Stimulated activated naive B cell treated with anti-CD40 and anti-IgM and Interleukin-4, amounts not matched to agents 10 μg/mL and 1 μg/mL and 100 μg/mL, for 72 hours (primary cell): ENCODE results near the gene USPL1.
A peak's percentile ranks its signal among the peaks of the same experiment; 100 is the strongest.
"Not testable (repeated sequence)": the region's sequence is repeated elsewhere in the genome, so short reads cannot be mapped to it uniquely, and the experiment has no call there.

ENCODE experiments used
- ATAC-seq, 2 donors: fragments of 150-1000 bp; cut with Tn5 transposase; replicated peaks; 2 replicates each; pipeline ENCODE4 v1.10.0; 2021; ENCODE audit warnings: moderate library complexity in 1 of 2
- DNase-seq: peaks from one replicate; pipeline ENCODE4 v3.0.0; 2021
- H3K27ac Mint-ChIP-seq: one replicate; pipeline ENCODE4 v1.8.0; 2022; ENCODE audit warnings: mild to moderate bottlenecking, mixed read lengths
- H3K27me3 Mint-ChIP-seq, 2 donors: one replicate each; pipeline ENCODE4 v1.8.0; 2022; ENCODE audit warnings: mixed read lengths in 2 of 2
- H3K36me3 Mint-ChIP-seq, 2 donors: one replicate each; pipeline ENCODE4 v1.8.0; 2022; ENCODE audit warnings: mixed read lengths in 2 of 2, mild to moderate bottlenecking in 1 of 2
- H3K4me1 Mint-ChIP-seq, 2 donors: one replicate each; pipeline ENCODE4 v1.8.0; 2022; ENCODE audit warnings: mixed read lengths in 2 of 2, mild to moderate bottlenecking in 1 of 2
- H3K4me3 Mint-ChIP-seq, 2 donors: one replicate each; pipeline ENCODE4 v1.8.0; 2022; ENCODE audit warnings: mild to moderate bottlenecking in 2 of 2, mixed read lengths in 2 of 2, moderate library complexity in 1 of 2
- H3K9me3 Mint-ChIP-seq, 2 donors: one replicate each; pipeline ENCODE4 v1.8.0; 2022; ENCODE audit warnings: mixed read lengths in 2 of 2, mild to moderate bottlenecking in 1 of 2

The USPL1 gene

DNA sequence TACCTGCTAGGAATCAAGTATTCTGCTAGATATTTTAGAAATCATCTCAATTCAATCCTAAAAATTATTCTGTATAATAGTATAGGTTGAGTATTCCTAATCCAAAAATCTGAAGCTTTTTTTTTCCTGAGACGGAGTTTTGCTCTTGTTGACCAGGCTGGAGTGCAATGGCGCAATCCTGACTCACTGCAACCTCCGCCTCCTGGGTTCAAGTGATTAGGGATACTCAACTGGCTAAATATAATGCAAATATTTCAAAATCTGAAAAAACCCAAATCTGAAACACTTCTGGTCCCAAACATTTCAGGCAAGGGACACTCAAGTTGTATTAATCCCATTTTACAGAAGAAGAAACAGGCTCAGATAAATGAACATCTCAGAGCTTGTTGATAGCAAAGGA, 17.2 kb upstream of the USPL1 start:
- peaks cover 14 to 26% of the 10 kb centered on the region in 2 donors for H3K4me1 Mint-ChIP-seq
- no peaks in the 10 kb centered on the region for H3K9me3 Mint-ChIP-seq
- H3K4me3 Mint-ChIP-seq: no peak overlapping the region
- ATAC-seq: no peak
- no peaks in the 10 kb centered on the region for H3K27me3 Mint-ChIP-seq
- no peak overlapping the region for H3K27ac Mint-ChIP-seq
- no peak for DNase-seq
- no peaks in the 10 kb centered on the region for H3K36me3 Mint-ChIP-seq

DNA sequence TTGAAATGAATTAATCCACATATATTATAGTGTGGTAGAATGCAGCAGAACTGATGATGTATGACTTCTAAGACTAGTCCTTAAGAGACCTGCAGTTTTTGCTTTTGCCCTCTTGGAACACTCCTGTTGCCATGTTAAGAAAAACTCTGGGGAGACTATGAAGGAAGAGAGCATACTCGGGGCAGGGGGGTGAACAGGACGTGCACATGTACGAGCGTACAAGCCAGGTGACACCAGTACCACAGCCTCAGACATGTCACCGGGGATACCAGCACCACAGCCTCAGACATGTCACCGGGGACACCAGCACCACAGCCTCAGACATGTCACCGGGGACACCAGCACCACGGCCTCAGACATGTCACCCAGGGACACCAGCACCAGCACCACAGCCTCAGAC, 15.9 kb upstream of the USPL1 start:
- ATAC-seq (peak; percentile 38 to 66), DNase-seq (no peak)
- Mint-ChIP-seq H3K27ac (peak overlapping the region; percentile 75), H3K36me3 (no peaks in the 10 kb centered on the region), H3K9me3 (no peaks in the 10 kb centered on the region), H3K4me1 (peaks cover 12 to 26% of the 10 kb centered on the region in 2 donors), H3K4me3 (no peak overlapping the region), H3K27me3 (no peaks in the 10 kb centered on the region)

DNA sequence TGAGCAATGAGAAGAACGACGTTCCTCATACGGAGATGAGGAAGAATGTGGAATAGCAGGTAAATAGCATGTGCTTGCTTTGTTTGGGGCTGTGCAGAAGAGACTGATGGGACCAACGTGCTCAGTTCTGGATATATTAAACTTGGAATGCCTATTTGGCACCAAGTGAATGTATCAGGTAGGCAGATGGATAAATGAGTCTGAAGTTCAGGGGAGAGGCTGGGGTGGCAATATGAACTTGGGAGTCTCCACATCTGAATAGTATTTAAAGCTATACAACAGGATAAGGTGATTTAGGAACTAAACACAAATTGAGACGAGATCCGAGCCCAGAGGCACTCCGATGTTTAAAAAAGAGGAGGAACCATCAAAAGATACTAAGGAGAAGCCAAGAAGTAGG, 12.7 kb upstream of the USPL1 start:
- ATAC-seq (no peak), DNase-seq (no peak)
- peaks cover 0 to 4% of the 10 kb centered on the region in 2 donors for H3K9me3 Mint-ChIP-seq
- H3K4me1 Mint-ChIP-seq: peaks cover 19 to 50% of the 10 kb centered on the region in 2 donors
- no peak overlapping the region for H3K27ac Mint-ChIP-seq
- peaks cover 4 to 8% of the 10 kb centered on the region in 2 donors for H3K36me3 Mint-ChIP-seq
- H3K4me3 Mint-ChIP-seq: no peak overlapping the region
- no peaks in the 10 kb centered on the region for H3K27me3 Mint-ChIP-seq

DNA sequence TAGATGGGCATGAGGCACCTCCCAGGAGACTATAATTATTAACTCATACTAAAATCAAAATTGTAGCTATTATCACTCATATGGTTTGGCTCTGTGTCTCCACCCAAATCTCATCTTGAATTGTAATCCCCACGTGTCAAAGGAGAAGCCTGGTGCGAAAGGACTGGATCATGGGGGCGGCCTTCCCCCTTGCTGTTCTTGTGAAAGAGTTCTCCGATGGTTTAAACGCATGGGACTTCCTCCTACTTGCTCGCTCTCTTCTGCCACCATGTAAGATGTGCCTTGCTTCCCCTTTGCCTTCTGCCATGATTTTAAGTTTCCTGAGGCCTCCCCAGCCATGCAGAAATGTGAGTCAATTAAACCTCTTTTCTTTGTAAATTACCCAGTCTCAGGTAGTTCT, 10.5 kb upstream of the USPL1 start:
- not testable (repeated sequence) for ATAC-seq, H3K27ac Mint-ChIP-seq, H3K4me3 Mint-ChIP-seq, DNase-seq, H3K27me3 Mint-ChIP-seq, H3K36me3 Mint-ChIP-seq, H3K9me3 Mint-ChIP-seq
- peaks cover 20 to 56% of the 10 kb centered on the region in 2 donors for H3K4me1 Mint-ChIP-seq

DNA sequence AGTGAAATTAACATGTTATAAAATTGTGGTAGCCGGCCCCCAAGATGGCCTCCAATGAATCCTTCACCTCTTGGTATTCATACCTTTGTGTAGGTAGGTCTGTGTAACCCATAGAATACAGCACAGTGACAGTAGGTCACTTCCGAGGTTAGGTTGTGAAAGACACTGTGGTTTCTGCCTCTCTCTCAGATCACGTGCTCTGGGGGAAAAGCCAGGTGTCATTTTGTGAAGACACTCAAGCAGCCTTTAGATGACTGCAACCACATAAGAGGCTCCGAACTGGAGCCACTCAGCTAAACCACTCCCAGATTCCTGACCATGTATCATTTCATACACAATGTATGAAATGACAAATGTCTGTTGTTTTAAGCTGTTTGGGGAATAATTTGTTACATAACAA, 9.8 kb upstream of the USPL1 start:
- Mint-ChIP-seq H3K9me3 (peaks cover 0 to 4% of the 10 kb centered on the region in 2 donors), H3K36me3 (peaks cover 4 to 8% of the 10 kb centered on the region in 2 donors), H3K27me3 (no peaks in the 10 kb centered on the region), H3K27ac (no peak overlapping the region), H3K4me1 (peaks cover 24 to 58% of the 10 kb centered on the region in 2 donors), H3K4me3 (no peak overlapping the region)
- DNase-seq (peak; percentile 41), ATAC-seq (peak; percentile 98 to 99)

DNA sequence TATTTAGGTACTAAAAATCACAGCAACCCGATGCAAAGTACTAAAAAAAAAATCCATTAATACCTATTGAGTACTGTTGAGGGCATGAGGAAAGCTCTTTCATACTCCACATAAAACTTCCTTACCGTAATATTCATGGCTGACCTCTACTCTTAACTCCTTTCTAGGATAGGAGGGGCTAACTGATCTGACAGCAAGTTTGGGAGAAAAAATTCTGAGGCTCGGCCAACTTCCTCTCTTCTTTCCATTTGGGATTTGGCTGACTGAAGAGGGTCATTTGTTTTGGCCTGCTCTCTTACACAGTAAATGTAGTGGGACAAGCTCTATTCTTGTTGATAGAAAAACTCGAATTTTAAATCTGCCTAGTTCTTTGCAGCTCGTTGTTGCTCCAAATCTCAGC, 9.4 kb upstream of the USPL1 start:
- peaks cover 4 to 8% of the 10 kb centered on the region in 2 donors for H3K36me3 Mint-ChIP-seq
- peaks cover 0 to 4% of the 10 kb centered on the region in 2 donors for H3K9me3 Mint-ChIP-seq
- DNase-seq: no peak
- no peak overlapping the region for H3K4me3 Mint-ChIP-seq
- no peaks in the 10 kb centered on the region for H3K27me3 Mint-ChIP-seq
- ATAC-seq: no peak
- no peak overlapping the region for H3K27ac Mint-ChIP-seq
- peaks cover 26 to 56% of the 10 kb centered on the region in 2 donors for H3K4me1 Mint-ChIP-seq

DNA sequence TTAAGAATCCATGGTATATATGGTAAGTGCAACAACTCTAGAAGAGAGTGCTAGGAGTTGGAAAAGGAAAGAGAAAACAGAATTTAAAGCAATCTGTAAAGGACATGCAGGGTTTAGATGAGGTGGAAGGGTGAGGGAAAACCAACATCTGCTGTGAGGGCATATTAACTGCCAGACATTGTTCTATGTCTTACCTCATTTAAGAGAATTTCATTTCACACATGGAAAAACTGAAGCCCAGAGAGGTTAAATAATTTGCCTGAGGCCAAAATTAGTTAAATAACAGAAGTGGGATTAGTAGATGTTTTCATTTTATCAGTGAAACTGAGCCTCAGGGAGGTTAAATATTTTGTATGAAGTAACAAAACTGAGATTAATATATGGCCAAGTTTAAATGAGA, 7.4 kb upstream of the USPL1 start:
- H3K36me3 Mint-ChIP-seq: peaks cover 6 to 12% of the 10 kb centered on the region in 2 donors
- no peak for DNase-seq
- H3K9me3 Mint-ChIP-seq: peaks cover 0 to 4% of the 10 kb centered on the region in 2 donors
- H3K27me3 Mint-ChIP-seq: no peaks in the 10 kb centered on the region
- ATAC-seq: no peak
- H3K4me3 Mint-ChIP-seq: no peak overlapping the region
- peaks cover 29 to 50% of the 10 kb centered on the region in 2 donors for H3K4me1 Mint-ChIP-seq
- H3K27ac Mint-ChIP-seq: peak overlapping the region; percentile 43

DNA sequence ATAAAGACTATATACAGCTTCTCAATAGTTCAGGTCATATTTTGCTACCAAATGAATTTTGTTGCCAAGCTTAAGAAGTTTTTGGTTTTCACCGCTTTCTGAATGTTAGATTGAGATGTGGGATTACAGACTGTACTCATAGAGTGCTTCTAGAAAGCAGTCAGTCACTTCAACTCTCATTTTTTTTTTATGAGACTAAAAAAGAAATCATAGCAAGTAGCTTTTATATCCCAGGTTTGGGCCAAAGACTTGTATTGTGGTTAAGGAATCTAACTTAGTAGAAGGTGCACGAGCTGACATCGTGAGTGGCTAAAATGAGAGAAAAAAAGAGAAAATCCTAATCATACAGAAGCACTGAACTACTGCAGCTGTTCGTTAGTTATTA, 2.2 kb upstream of the USPL1 start:
- Mint-ChIP-seq H3K27me3 (no peaks in the 10 kb centered on the region), H3K27ac (no peak overlapping the region), H3K4me1 (peaks cover 18 to 21% of the 10 kb centered on the region in 2 donors), H3K9me3 (no peaks in the 10 kb centered on the region), H3K36me3 (peaks cover 3 to 4% of the 10 kb centered on the region in 2 donors), H3K4me3 (no peak overlapping the region)
- DNase-seq (no peak), ATAC-seq (no peak)

DNA sequence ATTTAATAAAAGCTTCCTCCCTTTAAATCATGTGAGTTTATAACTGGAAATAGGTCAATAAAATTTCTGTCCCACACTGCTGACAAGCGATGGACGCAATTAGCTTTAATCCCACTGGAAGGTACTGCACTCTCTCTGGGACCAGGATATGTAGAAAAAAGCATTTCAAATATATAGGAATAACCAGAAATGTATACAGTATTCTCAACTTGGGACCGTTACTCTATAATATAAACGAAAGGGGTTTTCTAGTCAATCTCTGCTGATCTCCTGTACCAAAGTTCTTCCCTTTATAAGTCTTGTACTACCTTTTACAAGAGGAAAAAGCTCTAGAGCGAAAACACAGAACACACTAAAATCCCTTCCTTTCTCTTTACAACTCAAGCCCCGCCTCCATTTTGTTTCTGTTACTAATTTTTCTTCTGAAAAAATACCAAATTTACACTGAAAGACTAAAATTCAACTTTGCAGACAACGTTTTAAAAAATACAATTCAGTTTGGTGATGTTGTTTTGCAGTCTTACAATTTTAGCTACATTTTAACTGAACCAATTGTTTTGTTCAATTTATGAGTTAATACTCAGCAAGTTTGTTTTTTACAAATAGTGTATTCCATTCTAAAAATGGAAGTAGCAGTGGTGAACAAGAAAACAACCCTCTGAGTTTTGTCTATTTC, 1.7 kb upstream of the USPL1 start:
- H3K4me3 Mint-ChIP-seq: no peak overlapping the region
- peaks cover 18% of the 10 kb centered on the region in 2 donors for H3K4me1 Mint-ChIP-seq
- no peak for DNase-seq
- H3K27ac Mint-ChIP-seq: no peak overlapping the region
- H3K9me3 Mint-ChIP-seq: no peaks in the 10 kb centered on the region
- no peak for ATAC-seq
- peaks cover 3 to 4% of the 10 kb centered on the region in 2 donors for H3K36me3 Mint-ChIP-seq
- no peaks in the 10 kb centered on the region for H3K27me3 Mint-ChIP-seq

DNA sequence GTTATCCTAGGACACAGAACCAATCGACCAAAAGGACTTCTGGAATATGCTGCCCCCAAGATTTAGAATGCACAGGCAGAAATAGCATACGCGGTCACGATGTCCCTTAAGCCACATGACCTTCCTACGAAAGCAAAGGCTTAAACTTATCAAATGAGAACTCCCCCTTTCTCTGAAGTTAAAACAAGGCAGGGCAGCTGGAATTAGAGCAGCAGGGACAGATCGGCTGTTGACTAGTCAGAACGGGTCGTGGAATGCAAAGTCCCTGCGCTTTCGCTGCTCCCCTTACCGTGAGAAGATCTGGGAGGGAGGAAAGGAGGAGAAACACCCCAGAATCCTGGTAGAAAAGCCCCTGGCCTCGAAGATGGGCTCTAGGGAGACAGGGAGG, 799 bp upstream of the USPL1 start:
- peak; percentile 53 to 55 for ATAC-seq
- DNase-seq: peak; percentile 66
- H3K4me1 Mint-ChIP-seq: peaks cover 17 to 18% of the 10 kb centered on the region in 2 donors
- H3K27me3 Mint-ChIP-seq: no peaks in the 10 kb centered on the region
- peaks cover 3 to 4% of the 10 kb centered on the region in 2 donors for H3K36me3 Mint-ChIP-seq
- no peaks in the 10 kb centered on the region for H3K9me3 Mint-ChIP-seq
- no peak overlapping the region for H3K27ac Mint-ChIP-seq
- no peak overlapping the region for H3K4me3 Mint-ChIP-seq

DNA sequence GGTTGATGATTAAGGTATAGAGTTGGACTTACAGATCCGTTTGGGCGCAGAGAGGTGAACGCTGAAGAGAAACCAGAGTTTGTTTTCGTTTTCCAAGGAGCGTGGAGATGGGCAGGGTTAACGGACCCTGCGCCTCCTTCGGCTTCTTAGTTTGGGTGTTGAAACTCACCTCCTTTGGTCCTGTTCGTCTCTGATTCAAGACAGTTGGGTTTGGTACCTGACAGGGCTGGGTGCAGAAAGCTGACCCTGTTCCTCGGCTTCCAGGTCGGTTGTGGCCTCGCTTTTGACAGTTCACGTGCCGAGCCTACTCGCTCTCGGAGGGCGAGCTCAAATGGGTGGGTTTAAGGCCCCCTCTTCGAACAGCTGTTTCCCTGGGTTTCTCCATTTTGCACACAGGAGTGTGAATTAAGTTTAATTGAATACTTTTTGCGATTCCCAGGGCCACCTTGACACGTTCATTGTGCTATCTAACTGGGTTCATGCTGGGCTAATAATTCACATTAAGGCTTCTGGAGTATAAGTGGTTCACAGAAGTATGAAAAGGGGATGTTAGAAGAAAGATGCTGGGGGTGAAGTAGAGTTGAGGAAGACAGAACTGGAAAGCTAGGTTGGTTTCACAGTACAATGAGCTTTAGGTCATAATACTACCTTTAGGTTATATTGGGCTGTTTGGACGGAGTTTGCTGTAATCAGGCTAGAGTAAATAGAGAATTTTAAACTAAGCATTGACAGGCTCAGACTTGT, 638 bp downstream of the USPL1 start:
- Mint-ChIP-seq H3K27me3 (no peaks in the 10 kb centered on the region), H3K9me3 (no peaks in the 10 kb centered on the region), H3K27ac (no peak overlapping the region), H3K36me3 (peaks cover 8 to 11% of the 10 kb centered on the region in 2 donors), H3K4me3 (no peak overlapping the region), H3K4me1 (peaks cover 12 to 13% of the 10 kb centered on the region in 2 donors)
- DNase-seq (peak; percentile 26), ATAC-seq (peak; percentile 20 to 26)

DNA sequence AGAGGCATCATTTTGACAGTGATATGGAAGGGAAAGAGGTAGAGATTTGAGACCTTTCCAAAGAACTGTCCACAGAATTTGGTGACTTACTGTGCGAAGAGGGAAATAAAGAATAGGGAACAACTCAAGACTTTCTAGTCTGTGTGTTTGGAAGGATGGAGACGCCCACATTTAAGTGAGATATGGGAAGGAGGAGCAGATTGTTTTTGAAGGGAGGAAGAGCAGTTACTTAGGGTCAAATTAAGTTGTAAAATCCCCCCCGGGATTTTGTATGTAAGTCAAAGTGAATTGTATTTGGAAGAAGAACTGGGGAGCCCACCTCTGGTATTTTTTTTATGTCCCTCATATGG, 1.2 kb downstream of the USPL1 start:
- Mint-ChIP-seq H3K4me1 (peaks cover 10 to 13% of the 10 kb centered on the region in 2 donors), H3K27ac (no peak overlapping the region), H3K9me3 (no peaks in the 10 kb centered on the region), H3K36me3 (peaks cover 8 to 12% of the 10 kb centered on the region in 2 donors), H3K27me3 (no peaks in the 10 kb centered on the region), H3K4me3 (no peak overlapping the region)
- DNase-seq (no peak), ATAC-seq (no peak)

DNA sequence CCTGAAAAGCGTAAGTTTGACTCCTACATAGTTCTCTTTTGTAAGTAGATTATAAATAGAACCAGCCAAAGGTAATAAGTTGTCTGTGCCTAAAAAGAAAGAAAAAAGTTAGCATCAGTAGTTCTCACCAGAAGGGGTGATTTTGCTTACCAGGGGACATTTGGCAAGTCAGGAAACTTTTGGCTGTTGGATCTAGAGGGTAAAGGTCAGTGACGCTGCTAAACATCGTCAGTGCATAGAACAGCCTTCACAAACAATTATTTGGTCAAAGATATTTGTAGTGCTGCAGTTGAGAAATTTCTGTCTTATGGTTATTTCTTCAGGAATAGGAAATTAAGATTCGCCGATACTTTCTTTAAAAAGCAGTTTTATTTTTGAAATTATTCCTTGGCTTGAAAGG, 2.0 kb downstream of the USPL1 start:
- Mint-ChIP-seq H3K27me3 (no peaks in the 10 kb centered on the region), H3K27ac (no peak overlapping the region), H3K36me3 (peaks cover 14 to 20% of the 10 kb centered on the region in 2 donors), H3K4me3 (no peak overlapping the region), H3K4me1 (peaks cover 12 to 20% of the 10 kb centered on the region in 2 donors), H3K9me3 (no peaks in the 10 kb centered on the region)
- DNase-seq (no peak), ATAC-seq (no peak)

DNA sequence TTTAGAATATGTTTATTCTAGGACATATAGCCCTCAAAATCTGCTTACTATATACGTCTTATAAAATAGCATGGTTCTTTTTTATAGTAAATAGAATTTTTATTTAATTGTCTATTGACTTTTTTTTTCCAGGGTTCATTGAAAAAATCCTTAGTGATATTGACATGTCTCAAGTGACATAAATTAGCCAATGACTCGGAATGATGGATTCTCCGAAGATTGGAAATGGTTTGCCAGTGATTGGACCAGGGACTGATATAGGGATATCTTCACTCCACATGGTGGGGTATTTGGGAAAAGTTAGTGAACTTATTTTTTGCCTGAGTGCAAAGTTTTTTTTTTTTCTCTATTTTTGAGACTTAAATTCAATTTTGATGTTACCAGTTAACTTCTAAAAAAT, 3.2 kb downstream of the USPL1 start:
- Mint-ChIP-seq H3K4me1 (peaks cover 15 to 26% of the 10 kb centered on the region in 2 donors), H3K27me3 (no peaks in the 10 kb centered on the region), H3K27ac (no peak overlapping the region), H3K9me3 (no peaks in the 10 kb centered on the region), H3K4me3 (no peak overlapping the region), H3K36me3 (peaks cover 19 to 25% of the 10 kb centered on the region in 2 donors)
- ATAC-seq (no peak), DNase-seq (no peak)

DNA sequence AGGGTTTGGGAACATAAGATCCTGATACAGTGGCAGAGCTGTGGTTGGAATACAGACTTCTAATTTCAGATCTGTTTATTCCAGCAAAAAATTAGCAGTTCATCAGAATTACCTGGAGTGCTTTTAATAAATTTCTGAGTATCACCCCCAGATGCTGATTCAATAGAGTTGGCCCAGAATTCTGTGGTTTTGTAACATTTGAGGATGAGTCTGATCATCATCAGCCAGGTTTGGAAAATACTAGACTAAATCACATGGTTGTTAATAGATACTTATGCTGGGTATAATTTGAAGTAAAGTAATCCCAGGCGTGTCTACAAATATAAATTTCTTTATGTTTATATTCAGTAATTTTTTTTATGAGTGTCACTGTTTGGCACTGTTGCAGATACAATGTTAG, 4.8 kb downstream of the USPL1 start:
- Mint-ChIP-seq H3K27ac (no peak overlapping the region), H3K9me3 (no peaks in the 10 kb centered on the region), H3K4me1 (peaks cover 15 to 26% of the 10 kb centered on the region in 2 donors), H3K4me3 (no peak overlapping the region), H3K27me3 (no peaks in the 10 kb centered on the region), H3K36me3 (peaks cover 19 to 25% of the 10 kb centered on the region in 2 donors)
- ATAC-seq (no peak), DNase-seq (no peak)
